ENCODE results near the gene SSC5D. TPM values are rescaled to one million over a fixed set of nuclear protein-coding genes. Genes with fewer than 3 reads are reported as not detected.

SSC5D gene
- total and polyA plus RNA-seq, 9 of the 15 experiments (the other 6 are each of a cell fraction or from before 2014, with no cell fraction given): 0.04 to 0.71 (median 0.14) TPM; not detected in 2

DNA sequence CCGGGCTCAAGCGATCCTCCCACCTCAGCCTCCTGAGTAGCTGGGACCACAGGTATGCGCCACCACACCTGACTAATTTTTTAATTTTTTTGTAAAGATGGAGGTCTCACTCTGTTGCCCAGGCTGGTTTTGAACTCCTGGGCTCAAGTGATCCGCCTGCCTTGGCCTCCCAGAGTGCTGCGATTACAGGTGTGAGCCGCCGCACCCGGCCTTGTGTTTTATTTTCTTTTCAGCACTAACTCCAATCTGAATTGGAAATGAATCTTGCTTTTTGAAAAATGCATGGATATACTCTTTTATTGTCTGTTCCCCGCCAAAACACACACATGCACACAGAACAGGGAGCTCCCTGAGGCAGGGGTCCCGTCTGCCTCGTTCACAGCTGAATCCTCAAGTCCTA lies 25.5 kb upstream of the SSC5D start:
- Histone ChIP-seq H3K79me2 (ENCODE audit: control insufficient read depth, insufficient read depth, low read length) (peaks cover 38% of the 10 kb centered on the region), H3K9ac (ENCODE audit: insufficient read depth in 1 of 2, low read depth in 2 of 2, low read length in 2 of 2) (peak overlapping the region; percentile 89 to 98; a peak in 3 of 4 replicates), H3K27me3 (ENCODE audit: control insufficient read depth in 2 of 2, insufficient read depth in 2 of 2, low read length in 2 of 2) (no peaks in the 10 kb centered on the region), H4K20me1 (replicated peaks; ENCODE audit: control insufficient read depth, insufficient read depth, low read length) (no peaks in the 10 kb centered on the region), H3K4me1 (replicated peaks in 1 of 2; ENCODE audit: control insufficient read depth in 2 of 2, insufficient read depth in 2 of 2, low read length in 2 of 2) (peaks cover 39 to 83% of the 10 kb centered on the region in 2 experiments), H3K9me1 (ENCODE audit: control insufficient read depth, insufficient read depth, low read length) (no peaks in the 10 kb centered on the region), H3K4me2 (ENCODE audit: insufficient read depth, low read length) (peak overlapping the region; percentile 99; the same call in 1 of the 2 replicates), H3K4me3 (no peak overlapping the region), H3K9me3 (replicated peaks; ENCODE audit: control insufficient read depth, insufficient read depth, low read depth, low read length) (no peaks in the 10 kb centered on the region), H2AFZ (ENCODE audit: low read depth, low read length) (no peak overlapping the region), H3K36me3 (ENCODE audit: control insufficient read depth, insufficient read depth, low read length) (peaks cover 12% of the 10 kb centered on the region; the same call in 2 of the 3 replicates), H3K27ac (ENCODE audit: extremely low read depth, low read depth, low read length) (no peak overlapping the region; the same call in 2 of the 3 replicates)
- 79% methylated on average over 11 of the region's 11 CpGs for WGBS (ENCODE audit: insufficient coverage, low coverage, missing lambda C conversion rate)
- CTCF ChIA-PET (ENCODE audit: low intra/inter-chr PET ratio): no interaction called here
- intact Hi-C loops (cut with micrococcal nuclease): no loop called here
- POLR2A ChIA-PET: interaction anchor here (1.1 to 2.1 kb wide), 4 partner anchors 9 to 205 kb away, joined by 3 to 10 read pairs (median 6); partner anchors contain the start of gene UBE2S
- TF ChIP-seq ZBTB7A (IDR thresholded peaks at IDR 0.05; ENCODE audit: borderline replicate concordance, control insufficient read depth, low read depth, low read length) (peak; percentile 1; the same call in 1 of the 2 replicates), TARDBP (IDR thresholded peaks at IDR 0.05) (no peak), TBP (optimal IDR thresholded peaks at IDR 0.05; ENCODE audit: low read depth, low read length) (no peak), ZNF766 (CRISPR knock-in tag; conservative IDR thresholded peaks at IDR 0.05) (no peak)
- TF ChIP-seq, protein P1, sequence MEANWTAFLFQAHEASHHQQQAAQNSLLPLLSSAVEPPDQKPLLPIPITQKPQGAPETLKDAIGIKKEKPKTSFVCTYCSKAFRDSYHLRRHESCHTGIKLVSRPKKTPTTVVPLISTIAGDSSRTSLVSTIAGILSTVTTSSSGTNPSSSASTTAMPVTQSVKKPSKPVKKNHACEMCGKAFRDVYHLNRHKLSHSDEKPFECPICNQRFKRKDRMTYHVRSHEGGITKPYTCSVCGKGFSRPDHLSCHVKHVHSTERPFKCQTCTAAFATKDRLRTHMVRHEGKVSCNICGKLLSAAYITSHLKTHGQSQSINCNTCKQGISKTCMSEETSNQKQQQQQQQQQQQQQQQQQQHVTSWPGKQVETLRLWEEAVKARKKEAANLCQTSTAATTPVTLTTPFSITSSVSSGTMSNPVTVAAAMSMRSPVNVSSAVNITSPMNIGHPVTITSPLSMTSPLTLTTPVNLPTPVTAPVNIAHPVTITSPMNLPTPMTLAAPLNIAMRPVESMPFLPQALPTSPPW (CRISPR knock-in tag; IDR thresholded peaks at IDR 0.05): 0 out of 2 replicates have a peak, but pooled peaks have one; percentile 4
- no peak for DNase-seq (ENCODE audit: extremely low read depth in 1 of 4, low spot score in 3 of 4)
- ATAC-seq: no peak
- in situ Hi-C loops (cut with MboI): no loop called here
- no peak for FAIRE-seq
- BruUV-seq (replicated peaks): no TSS peak
